ENCODE data around the gene TEAD4. TPM values are rescaled to one million over a fixed set of nuclear protein-coding genes. Genes with fewer than 3 reads are reported as not detected.

The TEAD4 gene
- total and polyA plus RNA-seq, 3 donors from 2014 or later = 9.7 to 16.1 (median 10.9) TPM

GRCh38 chr12:3015356-3015755, 56.2 kb downstream of the TEAD4 start:
- H3K9me3 ChIP-seq = no peaks in the 10 kb centered on the region
- 89 to 98% methylated on average over 3 to 12 of the region's 12 CpGs for WGBS, 2 donors
- no peak overlapping the region for H3K27ac ChIP-seq
- no peak for DNase-seq
- H3K4me1 ChIP-seq = no peaks in the 10 kb centered on the region
- H3K4me3 ChIP-seq = no peak overlapping the region
- intact Hi-C loops (cut with DNase I; ENCODE audit: low total_unique reads) = no loop called here
- H3K27me3 ChIP-seq = no peaks in the 10 kb centered on the region
- no peaks in the 10 kb centered on the region for H3K36me3 ChIP-seq (ENCODE audit: low read depth, missing control alignments)
- TF ChIP-seq POLR2A (IDR thresholded peaks at IDR 0.05) (no peak), CTCF (IDR thresholded peaks at IDR 0.05) (no peak)

- Histone ChIP-seq H3K36me3 (ENCODE audit: low read depth, missing control alignments) (no peaks in the 10 kb centered on the region), H3K27me3 (no peaks in the 10 kb centered on the region), H3K4me1 (no peaks in the 10 kb centered on the region), H3K9me3 (no peaks in the 10 kb centered on the region), H3K4me3 (no peak overlapping the region), H3K27ac (no peak overlapping the region)
- 81 to 82% methylated on average over 8 of the region's 8 CpGs for WGBS, 2 donors
- intact Hi-C loops (cut with DNase I; ENCODE audit: low total_unique reads) = no loop called here
- TF ChIP-seq CTCF (IDR thresholded peaks at IDR 0.05) (no peak), POLR2A (IDR thresholded peaks at IDR 0.05) (no peak)
- no peak for DNase-seq
Observed at GRCh38 chr12:3016191-3016590, 57.0 kb downstream of the TEAD4 start.

GRCh38 chr12:3017281-3017680, 58.1 kb downstream of the TEAD4 start:
- Histone ChIP-seq H3K27ac (no peak overlapping the region), H3K9me3 (no peaks in the 10 kb centered on the region), H3K4me3 (no peak overlapping the region), H3K4me1 (no peaks in the 10 kb centered on the region), H3K36me3 (ENCODE audit: low read depth, missing control alignments) (no peaks in the 10 kb centered on the region), H3K27me3 (no peaks in the 10 kb centered on the region)
- DNase-seq = no peak
- TF ChIP-seq POLR2A (IDR thresholded peaks at IDR 0.05) = no peak
- TF ChIP-seq CTCF (IDR thresholded peaks at IDR 0.05) = no peak
- WGBS, 2 donors = 96 to 100% methylated on average over 1 to 11 of the region's 11 CpGs
- intact Hi-C loops (cut with DNase I; ENCODE audit: low total_unique reads) = no loop called here

GRCh38 chr12:3018284-3019004, 59.2 kb downstream of the TEAD4 start:
- H3K9me3 ChIP-seq = no peaks in the 10 kb centered on the region
- intact Hi-C loops (cut with DNase I; ENCODE audit: low total_unique reads) = no loop called here
- DNase-seq = no peak
- 86 to 99% methylated on average over 8 to 15 of the region's 15 CpGs for WGBS, 2 donors
- no peak overlapping the region for H3K27ac ChIP-seq
- no peak overlapping the region for H3K4me3 ChIP-seq
- no peak for TF ChIP-seq POLR2A (IDR thresholded peaks at IDR 0.05)
- no peaks in the 10 kb centered on the region for H3K36me3 ChIP-seq (ENCODE audit: low read depth, missing control alignments)
- no peaks in the 10 kb centered on the region for H3K27me3 ChIP-seq
- no peaks in the 10 kb centered on the region for H3K4me1 ChIP-seq

- no peak for TF ChIP-seq POLR2A (IDR thresholded peaks at IDR 0.05)
- TF ChIP-seq CTCF (IDR thresholded peaks at IDR 0.05) = no peak
- H3K4me3 ChIP-seq = no peak overlapping the region
- H3K9me3 ChIP-seq = no peaks in the 10 kb centered on the region
- no peaks in the 10 kb centered on the region for H3K27me3 ChIP-seq
- no peak for DNase-seq
- no peak overlapping the region for H3K27ac ChIP-seq
- H3K36me3 ChIP-seq (ENCODE audit: low read depth, missing control alignments) = no peaks in the 10 kb centered on the region
- H3K4me1 ChIP-seq = no peaks in the 10 kb centered on the region
- WGBS, 2 donors = 90 to 95% methylated on average over 25 of the region's 25 CpGs
- intact Hi-C loops (cut with DNase I; ENCODE audit: low total_unique reads) = no loop called here
Observed at GRCh38 chr12:3019005-3019680, 59.9 kb downstream of the TEAD4 start.
